GM21737 (cell line): ENCODE data around the gene DNAJB6.

Experiments
- ATAC-seq: cut with Tn5 transposase; IDR thresholded peaks from one replicate; pipeline ENCODE4 v1.9.1; 2021; ENCODE audit warnings: mild to moderate bottlenecking, moderate library complexity; ENCODE audit not compliant: unreplicated experiment

Gene DNAJB6

DNA sequence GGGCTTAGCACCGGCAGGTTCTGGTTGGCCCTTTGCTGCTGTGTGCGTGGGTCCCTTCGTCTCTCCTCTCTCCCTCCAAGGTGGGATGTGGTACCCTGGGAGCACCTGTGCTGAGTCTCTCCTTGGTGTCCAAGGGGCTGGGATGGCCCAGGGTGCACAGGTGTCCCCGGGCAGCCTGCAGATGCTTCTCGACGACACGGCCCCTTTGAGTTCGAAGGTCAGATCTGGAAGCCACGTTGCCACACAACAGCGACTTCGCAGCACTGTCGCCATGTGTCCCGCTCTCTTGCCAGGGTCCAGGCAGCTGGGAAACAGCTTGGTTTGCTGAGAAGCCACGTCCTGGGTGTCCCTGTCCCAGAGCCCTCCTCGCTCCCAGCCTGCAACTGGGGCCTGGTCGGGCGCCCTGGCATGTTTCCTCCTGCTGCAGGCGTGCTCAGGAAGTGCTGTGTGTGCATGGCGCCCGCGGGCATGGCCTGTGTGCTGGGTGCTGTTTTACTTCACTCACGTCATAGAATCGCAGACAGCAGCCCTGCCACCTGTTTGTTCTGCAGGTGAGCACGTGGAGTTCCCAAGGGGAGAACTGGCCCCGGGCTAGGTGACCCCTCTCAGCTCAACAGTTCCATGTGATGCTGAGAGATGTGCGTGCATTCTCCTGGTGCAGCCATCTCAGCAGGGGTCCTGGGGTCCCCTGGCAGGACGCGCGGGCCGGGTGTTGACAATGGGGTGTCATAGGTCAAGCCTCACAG lies 70.9 kb downstream of the DNAJB6 start:
- no peak for ATAC-seq

DNA sequence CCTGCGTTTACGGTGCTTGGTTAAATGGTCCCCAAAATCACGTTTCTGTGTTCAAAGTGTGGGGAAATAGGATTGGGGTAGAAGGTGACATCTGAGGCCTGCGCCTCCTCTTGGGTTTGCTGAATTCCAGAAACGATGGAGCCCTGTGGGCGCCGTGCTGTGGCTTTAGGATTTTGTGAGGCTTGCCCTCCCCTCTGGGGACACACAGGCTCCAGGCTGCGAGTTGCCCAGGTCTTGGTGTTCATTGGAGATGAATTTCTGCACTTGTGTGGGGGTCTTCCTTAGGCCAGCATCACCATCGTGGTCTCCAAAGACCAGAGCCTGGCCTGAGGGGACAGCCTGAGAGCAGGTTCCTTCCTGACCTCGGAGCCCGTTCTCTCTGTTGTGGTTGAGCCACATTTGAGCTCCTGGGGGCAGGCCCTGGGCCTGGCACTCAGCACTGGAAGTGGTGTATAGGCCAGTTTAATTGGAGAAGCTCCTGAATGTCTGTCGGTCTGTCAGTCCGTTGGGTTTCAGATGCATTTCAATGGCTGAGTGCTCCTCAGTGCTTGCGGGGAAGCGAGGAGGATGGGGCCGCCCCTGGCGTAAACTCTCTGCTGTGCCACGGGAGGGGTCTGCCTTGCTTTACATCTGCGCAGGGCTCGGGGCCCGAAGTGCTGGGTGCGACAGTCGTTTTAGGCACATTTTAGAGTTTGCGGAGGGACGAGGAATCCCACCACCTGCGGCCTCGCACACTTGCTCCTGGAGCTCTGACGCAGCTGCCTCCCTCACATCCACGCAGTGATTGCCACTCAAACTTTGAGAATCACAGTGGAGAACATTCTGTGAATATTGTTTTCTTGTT lies 71.7 kb downstream of the DNAJB6 start:
- ATAC-seq: no peak

DNA sequence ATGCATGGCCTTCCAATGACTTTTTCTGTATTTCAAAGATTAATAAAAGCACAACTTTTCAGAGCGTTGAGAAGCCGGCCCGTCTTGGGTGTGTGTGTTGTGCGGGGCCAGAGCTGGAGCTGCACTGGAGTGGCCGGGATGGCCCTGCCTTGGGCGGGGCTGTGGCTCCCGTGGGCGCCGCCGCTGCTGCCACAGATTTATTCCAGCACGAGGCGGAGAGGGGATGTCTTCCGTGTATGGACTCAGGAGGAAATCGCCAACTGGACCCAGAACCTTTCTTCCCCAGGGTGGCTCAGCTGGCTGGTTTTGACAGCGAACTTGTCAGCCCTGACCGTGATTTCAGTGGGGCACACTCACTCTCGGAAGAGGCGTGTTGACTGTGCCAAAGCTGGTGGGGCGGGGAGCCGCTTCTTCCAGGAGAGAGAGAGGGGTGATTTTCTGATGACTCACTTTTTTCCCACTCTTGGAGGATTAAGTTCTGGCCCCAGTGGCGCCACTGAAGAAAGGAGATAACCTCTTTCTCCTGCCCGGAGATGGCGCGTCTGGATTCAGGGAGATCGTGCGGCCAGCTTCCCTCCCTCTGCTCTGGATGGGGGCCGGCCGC lies 72.4 kb downstream of the DNAJB6 start:
- ATAC-seq: no peak

DNA sequence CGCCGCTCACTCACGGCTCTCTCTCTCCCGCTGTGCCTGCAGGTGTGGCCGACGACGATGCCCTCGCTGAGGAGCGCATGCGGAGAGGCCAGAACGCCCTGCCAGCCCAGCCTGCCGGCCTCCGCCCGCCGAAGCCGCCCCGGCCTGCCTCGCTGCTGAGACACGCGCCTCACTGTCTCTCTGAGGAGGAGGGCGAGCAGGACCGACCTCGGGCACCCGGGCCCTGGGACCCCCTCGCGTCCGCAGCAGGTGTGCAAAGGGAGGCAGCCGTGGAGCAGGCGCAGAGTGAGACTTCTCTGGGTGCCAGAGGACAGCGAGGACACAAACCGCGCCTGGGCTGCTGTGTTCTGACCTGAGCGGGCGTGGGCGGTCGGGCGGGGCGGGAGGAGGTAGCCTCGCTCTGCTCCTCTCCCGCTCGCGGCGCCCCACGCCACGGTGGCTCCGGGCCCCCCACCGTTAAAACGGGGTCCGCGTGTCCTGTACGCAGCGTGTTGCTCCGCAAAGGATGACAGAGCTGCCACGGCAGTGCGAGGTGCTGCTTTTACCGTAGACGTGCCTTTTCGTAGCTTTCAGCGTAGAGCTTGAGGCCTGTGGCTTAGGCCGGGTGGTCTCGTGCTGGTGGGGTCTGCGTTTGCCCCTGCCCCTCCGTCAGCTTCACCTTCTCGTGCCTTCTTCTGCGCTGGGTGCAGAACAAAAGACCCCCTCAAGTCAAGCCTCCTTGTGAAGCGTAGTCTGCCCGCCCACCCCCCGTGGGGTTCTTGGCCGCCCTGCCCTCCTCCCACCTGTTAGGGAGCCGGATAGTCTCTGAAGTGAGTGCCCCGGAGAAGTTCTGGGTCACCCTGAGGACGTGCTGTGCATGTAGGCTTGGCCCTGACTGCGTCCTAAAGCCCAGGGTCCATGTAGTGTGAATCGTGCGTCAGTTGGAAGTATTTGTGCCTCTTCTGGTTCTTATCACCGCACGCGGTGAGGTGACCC lies 73.2 kb downstream of the DNAJB6 start:
- no peak for ATAC-seq

DNA sequence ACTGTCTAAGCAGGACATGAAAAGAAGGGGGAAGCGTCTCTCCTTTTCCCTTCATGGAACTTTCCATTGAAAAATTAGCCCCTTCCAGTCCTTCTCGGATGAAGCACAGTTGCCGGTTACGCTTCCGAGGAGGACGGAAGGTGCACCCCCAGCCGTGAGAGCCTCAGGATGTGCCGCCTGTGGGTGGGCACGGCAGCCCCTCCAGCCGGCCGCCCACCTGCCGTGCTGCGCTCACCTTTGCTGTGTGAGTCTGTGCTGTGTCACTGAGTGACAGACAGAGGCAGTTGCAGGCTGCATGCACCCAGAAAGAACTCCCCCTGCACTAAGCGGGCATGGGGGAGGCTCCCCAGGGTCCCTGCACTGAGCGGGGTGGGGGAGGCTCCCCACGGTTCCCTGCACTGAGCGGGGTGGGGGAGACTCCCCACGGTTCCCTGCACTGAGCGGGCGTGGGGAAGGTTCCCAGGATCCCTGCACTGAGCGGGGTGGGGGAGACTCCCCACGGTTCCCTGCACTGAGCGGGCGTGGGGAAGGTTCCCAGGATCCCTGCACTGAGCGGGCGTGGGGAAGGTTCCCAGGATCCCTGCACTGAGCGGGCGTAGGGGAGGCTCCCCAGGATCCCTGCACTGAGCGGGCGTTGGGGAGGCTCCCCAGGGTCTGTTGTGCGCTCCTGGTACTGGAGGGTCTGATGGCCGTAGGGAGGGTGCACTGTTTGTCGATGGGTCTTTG lies 74.2 kb downstream of the DNAJB6 start:
- no peak for ATAC-seq

DNA sequence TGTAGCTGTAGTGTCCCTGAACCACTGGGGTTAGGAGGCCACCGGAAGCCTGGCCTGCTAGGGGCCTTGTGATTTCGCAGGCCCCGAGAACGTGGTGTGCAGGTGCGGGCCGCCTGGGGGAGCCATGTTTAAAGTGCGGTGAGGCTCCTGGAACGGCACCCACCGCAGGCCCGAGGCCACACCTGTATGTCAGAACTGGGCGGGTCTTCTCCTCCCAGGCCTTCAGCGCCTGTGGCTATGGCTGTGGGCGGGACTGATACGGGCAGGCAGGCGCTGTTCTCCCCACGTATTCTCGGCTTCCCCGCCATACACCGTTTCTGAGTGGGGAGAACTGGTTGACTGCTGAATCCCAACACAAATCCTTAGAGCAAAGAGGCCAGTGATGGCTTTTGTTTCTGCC lies 74.8 kb downstream of the DNAJB6 start:
- no peak for ATAC-seq

DNA sequence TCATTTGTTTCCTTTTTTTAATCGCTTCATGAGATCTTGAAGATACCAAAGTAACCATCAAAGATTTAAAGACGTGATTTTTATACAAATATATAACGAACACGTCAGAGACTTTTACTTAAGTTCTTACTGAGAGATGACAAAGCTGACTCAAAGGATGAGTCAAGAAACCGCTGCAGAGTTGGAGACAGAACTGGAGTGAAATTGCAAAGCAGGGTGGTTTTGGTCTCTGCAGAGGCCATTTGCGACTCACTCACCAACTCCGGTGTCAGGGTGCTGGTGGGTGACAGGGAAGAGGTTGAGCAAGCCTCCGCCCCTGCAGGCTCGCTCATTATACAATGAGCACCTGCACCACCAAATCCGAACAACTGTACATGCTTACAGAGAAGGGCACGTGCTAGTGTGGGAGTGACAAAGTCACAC lies 75.2 kb downstream of the DNAJB6 start:
- ATAC-seq: no peak

DNA sequence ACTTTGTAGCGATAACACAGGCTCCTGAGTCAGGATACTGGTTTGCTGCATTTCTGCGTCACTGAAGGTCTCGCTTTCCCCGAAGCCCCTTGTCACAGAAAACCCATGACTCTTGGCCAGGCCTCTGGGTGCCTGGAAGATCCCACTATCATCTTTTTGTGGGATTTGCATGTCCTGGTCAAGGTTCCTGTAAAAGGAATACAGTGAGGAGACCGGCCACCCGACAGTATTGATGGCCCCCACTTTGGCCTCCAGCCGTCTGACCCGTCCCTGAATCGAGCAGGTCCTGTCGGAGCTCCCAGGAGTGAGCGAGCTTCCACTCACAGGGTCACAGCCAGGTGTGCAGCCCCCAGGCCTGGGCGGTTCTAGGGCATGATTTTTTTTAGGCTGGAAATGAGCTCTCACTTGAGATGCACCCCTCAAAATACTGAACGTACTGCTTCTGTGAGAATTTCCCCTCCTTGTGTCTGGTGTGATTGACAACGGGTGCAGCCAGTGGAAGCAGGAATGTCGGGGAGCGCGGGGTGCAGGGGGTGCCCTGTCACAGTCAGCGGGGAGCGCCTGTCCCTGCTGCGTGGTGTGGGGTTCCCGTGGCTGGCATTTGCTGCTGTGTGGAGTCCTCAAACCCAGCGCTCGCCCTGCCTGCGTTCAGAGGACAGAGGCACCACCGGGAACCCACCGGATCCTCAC lies 75.8 kb downstream of the DNAJB6 start:
- no peak for ATAC-seq

DNA sequence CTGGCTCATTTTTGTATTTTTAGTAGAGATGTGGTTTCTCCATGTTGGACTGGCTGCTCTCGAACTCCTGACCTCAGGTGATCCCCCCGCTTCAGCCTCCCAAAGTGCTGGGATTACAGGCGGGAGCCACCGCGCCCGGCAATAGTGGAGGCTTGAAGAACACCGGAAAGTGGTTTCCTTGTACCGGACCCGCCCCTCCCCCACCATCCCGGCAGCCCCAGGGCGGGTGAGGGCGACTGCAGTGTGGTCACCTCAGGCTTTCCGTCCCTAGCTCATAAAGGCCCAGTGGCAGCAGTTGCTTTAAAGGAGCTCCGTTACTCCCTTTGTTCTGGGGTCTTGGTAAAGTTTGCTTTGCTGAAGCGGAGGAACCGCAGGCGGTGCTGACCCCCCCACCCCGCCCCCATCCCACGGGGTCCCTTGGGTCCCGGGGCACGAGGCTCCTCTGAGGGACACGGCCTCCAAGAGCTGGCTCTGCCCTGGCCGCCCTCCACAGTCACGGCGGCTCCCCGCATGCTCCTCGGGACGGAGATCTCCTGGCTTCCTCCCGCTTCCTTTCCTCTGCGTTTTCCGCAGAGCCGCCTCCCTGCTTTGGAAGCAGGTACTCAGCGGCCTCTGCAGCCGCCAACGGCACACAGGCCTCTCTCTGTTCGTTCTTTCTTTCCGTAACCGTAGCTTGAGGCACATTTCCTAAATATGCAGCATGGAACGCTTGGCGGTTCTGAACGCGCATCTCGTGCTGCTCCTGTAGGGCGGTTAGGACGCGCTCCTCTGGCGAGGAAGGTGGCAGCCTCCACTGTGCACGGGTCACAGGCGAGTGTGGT lies 77.3 kb downstream of the DNAJB6 start:
- no peak for ATAC-seq

DNA sequence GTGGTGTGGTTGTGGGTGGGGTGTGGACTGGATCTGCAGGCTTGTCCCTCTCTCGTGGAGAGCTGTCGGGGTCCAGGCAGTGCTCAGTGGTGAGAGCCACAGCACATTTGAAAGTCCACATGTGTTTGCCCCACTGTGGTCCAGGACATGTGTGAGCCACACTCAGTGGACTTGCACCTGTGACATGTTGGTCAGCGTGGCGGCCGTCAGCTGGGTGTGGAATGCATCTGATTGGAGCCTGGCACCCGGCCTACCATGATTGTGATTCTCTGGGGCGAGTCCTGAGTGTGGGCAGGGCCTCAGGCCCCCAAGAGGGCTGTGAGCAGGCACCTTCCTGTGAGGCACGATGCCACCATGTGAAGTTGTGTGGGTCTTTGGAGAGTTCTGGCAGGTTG lies 77.9 kb downstream of the DNAJB6 start:
- no peak for ATAC-seq

DNA sequence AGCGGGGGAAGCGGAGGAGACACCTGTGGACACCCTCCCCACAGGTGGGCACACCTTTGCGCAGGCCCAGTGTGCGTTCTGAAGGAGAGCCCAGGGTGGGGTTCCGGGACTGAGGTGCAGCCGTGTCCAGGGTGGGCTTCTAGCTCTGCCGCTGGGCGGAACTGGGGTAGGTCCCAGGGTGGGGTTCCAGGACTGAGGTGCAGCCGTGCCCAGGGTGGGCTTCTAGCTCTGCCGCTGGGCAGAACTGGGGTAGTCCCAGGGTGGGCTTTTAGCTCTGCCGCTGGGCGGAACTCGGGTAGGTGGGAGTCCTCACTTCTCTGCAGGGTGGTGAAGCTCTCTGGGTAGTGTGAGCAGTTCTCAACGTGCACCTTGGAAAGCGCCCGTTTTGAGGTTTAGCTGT lies 78.7 kb downstream of the DNAJB6 start:
- no peak for ATAC-seq

DNA sequence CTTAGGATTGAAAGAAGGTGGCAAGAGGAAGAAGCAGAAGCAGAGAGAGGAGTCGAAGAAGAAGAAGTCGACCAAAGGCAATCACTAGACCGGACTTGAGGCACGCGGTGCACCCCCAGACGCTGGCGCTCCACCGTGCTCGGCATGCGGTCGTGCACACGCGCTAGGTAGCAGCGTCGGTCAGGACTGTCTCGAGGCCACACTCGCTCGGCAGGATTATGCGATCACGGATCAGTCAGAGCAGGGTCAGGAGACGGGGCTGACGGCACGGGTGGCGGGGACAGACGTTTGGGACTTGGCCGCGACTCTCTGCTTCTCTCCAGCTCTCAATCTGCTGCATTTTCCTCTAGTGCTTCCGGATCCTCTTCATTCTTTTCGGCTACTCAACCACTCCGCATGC lies 79.2 kb downstream of the DNAJB6 start:
- ATAC-seq: no peak

DNA sequence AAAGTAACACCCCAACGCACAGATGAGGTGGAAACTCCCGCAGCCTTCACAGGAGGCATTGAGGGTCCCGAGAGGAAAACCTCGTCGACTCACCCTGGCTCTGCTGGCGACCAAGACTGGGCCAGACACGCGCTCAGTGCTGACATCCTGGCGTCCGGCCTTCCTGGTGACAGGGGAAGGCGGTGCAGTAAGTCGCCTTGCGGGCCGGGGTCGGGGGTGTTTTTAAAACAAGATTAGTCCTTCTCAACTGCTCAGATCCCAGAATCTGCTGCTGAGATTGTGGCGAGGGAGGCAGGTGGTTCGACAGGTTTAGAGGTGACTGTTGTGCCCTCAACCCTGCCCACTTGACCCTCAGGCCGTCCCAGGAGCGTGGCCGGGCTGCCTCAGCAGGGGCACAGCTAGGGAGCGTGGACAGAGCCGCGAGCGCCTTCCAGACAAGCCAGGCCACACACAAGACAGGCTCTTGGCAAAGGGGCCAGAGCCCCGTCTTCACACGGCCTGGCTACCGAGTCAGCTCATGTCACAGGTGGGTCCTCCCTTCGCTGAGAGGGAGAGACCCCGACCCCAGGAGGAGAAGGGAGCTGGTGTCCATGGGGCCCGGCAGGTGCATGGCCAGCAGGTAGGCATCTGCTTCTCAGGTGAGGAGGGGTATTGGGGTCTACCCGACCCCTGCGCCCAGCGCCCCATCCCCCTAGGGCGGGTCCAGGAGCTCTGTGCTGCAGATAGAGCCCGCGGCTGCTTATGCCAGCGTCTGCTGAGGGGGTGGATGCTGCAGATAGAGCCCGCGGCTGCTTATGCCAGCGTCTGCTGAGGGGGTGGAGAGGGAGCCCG lies 81.6 kb downstream of the DNAJB6 start:
- no peak for ATAC-seq

DNA sequence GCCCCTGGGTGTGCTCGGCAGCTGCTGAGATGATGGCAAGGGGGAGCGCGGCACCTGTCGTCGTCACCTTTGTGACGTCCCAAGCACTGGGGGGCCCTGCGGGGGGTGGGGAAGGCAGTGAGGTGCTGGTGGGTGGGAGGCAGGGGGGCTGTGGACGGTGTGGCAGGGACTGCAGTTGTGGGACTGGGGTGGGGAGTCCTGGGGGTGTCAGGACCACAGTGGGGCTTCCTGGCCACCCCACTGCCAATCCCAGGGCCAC lies 82.2 kb downstream of the DNAJB6 start:
- ATAC-seq: no peak

DNA sequence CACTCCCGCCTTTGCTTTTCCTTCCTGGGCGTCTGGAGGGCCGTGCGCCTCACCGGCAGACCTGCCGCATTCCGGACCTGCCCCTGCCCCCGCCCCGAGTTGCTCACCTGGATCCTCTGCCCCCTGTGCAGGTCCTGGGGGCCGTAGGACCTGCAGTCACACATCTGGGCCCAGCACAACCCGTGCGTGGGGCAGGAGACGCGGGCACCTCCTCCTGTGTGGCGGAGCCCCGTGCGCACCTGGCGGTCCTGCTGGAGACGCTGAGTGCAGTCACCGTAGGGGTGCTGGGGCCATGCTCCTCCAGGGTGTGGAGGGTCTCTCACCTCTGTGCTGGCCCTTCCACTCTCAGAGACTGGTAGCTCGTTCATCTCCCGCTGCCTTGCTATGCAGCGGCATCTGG lies 85.5 kb downstream of the DNAJB6 start:
- ATAC-seq: no peak

DNA sequence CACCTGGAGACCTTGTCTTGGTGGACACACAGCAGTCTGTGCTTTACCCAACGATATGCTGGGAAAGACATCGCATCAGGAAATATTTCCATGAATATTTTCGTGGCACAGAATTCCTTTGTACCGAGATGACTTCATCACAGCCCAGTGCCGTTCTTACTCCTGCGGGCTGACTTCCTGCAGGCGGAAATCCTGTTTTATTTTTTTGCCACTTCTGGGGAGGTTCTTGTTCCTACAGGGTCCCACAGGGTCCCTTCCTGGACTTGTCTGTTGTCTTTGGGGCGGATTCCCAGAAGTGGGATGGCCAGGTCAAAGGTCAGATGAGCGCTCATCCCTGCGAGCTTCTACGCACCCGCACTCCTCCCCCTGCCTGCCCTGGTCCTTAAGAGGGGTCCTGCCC lies 86.5 kb downstream of the DNAJB6 start:
- no peak for ATAC-seq

DNA sequence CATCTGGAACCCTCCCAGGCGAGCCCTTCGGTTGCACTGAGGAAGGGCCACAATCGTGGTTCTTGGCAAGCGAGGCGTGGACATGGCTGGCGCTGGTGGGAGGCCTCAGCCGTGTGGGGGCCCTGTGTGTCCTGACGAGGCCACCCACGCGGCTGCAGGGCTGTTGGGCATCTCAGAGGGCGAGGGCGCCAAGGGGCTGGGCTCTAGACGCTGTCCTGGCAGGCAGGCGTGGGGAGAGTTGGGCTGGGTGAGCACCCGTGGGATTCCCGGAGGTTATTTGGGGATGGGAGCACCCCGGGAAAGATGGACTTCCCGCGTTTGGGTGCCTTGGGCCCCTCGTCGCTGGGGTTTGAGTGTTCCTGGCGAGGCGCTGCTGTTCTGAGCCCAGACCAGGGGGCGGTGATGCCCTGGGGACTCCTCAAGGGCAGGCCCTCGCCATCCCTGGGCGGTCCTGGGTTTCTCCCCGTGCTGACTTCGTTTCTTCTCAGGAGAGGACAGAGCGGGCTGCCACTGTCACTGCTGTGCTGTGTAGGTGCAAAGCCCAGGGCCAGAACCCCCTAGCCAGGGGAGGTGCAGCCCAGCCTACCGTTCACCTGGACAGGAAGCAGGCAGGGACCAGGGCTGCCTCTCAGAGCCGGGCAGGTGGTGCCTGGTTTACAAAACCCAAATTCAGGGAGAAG lies 87.2 kb downstream of the DNAJB6 start:
- ATAC-seq: no peak
